C1 segment of cervical spinal cord (tissue), 14 donors: ENCODE data around the gene MRPL41.
A peak's percentile ranks its signal among the peaks of the same experiment; 100 is the strongest.
"Not testable (repeated sequence)": the region's sequence is repeated elsewhere in the genome, so short reads cannot be mapped to it uniquely, and the experiment has no call there.

Experiments
- DNase-seq, 14 donors: peaks; one replicate each; lab custom pipeline; 2025; lab: John Stamatoyannopoulos, UW

The MRPL41 gene

DNA sequence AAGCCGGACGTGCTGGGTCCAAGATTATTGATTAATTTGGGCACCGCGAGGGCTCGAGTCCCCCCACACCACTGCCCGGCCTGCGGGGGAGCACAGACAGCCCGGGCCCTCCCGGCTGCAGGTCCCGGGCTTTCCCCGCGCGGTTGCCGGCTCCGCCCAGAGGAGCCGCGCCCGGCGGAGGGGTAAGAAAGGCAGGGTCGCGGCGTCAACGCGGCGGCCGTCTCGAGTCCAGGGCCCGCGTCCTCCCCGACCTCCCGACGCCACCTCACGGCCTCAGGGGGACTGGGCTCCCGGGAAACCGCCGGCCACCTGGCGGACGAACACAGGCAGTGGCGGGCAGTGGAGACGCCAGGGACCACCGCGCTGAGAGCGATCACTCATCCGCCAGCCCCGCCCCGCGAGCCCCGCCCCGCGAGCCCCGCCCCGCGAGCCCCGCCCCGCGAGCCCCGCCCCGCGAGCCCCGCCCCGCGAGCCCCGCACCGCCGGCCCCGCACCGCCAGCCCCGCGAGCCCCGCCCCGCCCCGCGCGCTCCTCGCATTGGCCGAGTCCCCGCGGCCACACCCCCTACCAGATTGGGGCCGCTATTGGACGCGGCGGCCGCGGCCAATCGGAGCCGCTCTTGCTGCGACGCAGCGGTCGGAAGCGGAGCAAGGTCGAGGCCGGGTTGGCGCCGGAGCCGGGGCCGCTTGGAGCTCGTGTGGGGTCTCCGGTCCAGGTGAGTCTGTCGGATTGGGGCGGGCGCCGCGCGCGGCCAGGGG, at the start of gene MRPL41:
Gene MRPL41 (plus strand): TSS at position 616 of the 758 bp plus-strand sequence. CDS start 203 bp downstream, outside the sequence.
- peak in 13 of 14 donors; percentile 59 to 90 (median 81) for DNase-seq

DNA sequence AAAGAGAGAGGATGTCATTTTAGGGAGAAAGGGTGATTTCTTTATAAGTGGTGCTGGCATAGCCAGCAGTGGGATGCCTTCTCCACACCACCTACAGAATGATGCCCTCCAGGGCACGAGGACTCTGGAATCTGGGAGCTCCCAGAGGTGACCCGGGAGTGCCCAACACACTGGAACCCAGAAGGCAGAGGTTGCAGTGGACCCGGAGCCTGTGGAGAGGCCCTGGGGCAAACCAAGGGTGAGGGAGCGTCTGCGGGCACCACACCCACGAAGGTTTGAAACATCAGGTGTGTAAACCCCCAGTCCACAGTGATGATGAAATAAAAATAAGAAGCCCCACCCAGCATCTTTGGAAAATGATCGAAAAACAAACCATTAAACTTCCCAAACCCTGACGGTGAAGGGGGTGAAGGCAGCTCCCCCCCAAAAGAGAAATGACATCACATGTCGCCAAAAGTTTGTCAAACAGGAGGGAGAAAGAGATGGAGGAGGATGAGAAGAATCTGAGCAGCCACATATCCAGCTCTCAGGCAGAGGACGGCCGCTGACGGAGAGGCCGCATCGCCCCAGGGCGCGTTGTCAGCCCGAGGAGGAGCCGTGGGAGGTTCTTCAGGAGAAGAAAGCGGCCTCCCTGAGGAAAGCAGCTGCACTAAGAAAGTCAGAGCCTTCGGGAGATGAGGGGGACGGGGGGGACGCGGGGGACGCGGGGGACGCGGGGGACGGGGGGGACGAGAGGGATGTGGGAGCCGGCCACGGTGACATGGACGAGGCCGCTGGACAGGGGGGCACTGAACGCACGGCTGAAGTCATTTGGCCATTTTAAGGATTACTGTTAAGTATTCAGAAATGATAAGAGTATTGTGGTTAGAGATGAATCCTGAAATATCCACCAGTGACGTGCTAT, 49.4 kb upstream of the MRPL41 start:
- DNase-seq = no peak

DNA sequence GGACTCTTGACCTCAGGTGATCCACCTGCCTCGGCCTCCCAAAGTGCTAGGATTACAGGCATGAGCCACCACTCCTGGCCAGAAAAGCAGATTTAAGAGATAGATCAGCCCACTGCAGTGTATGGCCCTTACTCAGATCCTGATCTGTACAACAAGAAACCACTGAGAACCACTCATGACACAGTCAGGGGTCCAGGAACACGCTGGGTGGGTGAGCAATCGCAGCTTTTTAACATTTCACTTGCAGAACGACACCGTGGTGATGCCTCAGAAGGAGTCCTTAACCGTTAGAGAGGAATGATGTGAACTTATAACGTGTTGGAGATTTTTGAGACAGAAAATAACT, 47.3 kb upstream of the MRPL41 start:
- no peak for DNase-seq

DNA sequence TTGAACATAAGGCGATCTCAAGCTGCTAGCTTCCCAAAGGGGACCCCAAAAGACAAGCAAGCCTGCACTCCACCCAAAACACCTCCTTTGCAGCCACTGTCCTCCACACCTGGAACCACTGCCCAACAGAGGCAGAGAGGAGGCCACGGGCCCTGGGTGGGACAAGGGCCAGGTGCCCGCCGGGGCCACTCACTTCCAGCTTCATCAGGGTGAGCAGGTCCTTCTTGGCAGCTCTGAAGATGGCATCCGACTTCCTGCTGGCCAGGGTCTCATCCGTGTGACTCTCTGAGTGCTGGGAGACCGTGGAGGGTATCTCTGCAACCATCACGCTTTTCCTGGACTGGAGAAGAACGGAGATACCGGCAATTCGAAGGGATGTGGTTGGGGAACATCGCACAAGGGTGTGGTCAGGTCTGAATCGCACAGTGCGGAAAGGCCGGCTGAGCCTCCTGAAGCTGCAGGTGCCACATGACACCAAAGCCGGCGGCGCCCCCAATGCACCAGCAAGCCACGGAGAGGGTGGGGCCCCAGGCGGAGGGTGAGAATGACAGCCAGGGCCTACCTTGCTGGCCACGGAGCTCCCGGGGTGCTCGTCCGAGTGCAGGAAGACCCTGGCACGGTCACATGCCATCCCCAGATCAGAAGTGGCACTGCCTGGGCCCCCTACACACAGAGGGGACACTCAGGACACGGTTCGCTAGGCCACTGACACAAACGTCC, 46.1 kb upstream of the MRPL41 start:
- no peak for DNase-seq

DNA sequence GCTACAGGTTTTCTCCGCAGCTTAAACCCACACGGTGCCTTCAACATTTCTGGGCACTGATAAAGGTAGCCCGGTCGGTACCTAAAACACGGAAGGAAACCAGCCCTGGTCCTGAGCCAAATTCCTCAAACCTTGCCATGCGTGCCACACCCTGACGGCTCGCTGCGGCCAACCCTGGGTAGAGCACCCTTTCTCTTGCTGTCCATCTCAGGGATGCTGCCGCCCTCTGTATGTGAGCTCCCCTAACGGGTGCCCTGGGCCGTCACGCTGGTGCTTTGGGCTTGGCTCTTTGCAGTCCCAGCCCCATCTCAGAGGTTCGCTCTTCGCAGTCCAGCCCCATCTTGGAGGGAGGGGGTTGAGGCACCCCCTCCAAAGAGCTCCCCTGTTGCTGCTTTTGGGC, 45.4 kb upstream of the MRPL41 start:
- no peak for DNase-seq

DNA sequence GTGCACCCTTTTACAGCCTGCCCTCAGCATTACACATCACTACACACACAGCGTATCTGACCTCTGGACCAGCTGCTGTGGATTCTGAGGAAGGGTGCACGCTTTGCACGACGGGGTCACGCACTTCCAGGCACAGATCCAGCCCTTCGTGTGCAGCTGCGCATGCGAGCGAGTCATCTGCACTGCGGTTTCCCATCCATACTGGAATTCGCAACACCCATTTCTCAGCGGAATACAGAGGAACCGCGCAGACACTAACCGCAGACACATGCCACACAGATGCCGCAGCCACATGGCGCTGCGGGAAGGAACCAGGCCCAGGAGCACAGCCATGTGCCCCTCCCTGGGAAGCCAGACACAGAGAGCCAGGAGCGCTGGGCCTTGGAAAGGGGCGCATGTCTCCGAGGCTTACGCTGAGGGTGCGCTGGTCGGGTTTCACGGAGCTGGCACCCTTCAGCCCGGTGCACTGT, 44.9 kb upstream of the MRPL41 start:
- no peak for DNase-seq

DNA sequence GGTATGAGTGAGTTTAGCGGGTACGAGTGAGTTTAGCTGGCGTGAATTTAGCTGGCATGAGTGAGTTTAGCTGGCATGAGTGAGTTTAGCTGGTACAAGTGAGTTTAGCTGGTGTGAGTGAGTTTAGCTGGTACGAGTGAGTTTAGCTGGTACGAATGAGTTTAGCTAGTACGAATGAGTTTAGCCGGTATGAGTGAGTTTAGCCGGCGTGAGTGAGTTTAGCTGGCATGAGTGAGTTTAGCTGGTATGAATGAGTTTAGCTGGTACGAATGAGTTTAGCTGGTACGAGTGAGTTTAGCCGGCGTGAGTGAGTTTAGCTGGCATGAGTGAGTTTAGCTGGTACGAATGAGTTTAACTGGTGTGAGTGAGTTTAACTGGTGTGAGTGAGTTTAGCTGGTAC, 42.5 kb upstream of the MRPL41 start:
- no peak for DNase-seq

DNA sequence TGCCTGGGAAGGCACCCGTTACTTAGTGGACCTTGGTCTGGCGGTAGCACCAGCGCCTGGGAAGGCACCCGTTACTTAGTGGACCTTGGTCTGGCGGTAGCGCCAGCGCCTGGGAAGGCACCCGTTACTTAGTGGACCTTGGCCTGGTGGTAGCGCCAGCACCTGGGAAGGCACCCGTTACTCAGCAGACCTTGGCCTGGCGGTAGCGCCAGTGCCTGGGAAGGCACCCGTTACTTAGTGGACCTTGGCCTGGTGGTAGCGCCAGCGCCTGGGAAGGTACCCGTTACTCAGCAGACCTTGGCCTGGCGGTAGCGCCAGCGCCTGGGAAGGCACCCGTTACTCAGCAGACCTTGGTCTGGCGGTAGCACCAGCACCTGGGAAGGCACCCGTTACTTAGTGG, 40.6 kb upstream of the MRPL41 start:
- not testable (repeated sequence) for DNase-seq

DNA sequence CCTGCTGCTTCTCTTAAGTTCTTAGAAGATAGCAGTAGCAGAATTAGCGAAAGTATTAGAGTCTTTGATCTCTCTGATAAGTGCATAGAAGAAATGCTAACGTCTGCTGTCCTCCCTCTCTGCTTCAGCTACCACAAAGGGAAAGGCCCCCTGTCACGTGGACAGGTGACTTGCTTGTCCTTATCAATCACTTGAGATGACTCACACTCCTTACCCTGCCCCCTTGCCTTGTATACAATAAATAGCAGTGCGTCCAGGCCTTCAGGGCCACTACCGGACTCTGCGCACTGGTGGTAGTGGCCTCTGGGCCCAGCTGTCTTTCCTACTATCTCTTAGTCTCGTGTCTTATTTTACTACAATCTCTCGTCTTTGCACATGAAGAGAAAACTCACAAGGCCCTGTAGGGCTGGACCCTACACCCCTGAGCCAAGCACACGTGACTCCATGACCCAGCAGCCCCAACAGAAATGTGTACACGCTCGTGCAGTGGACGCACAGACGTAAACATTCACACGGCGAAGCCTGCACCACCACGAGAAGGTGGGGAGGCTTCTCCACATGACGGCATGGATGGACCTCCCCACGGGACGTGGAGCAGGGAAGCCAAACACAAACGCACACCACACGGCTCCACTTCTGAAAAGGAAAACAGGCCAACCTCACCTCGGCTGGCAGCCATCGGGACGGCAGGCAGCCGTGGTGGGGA, 39.8 kb upstream of the MRPL41 start:
- no peak for DNase-seq

DNA sequence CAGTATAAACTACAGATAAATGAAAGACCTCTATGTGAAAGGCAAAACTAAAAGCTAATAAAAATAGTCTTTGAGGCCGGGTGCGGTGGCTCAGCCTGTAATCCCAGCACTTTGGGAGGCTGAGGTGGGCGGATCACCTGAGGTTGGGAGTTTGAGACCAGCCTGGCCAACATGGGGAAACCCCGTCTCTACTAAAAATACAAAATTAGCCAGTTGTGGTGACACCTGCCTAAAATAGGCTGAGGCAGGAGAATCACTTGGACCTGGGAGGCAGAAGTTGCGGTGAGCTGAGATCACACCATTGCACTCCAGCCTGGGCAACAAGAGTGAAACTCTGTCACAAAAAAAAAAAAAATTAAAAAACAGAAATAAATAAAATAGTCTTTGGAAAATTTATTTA, 38.5 kb upstream of the MRPL41 start:
- DNase-seq = not testable (repeated sequence)

DNA sequence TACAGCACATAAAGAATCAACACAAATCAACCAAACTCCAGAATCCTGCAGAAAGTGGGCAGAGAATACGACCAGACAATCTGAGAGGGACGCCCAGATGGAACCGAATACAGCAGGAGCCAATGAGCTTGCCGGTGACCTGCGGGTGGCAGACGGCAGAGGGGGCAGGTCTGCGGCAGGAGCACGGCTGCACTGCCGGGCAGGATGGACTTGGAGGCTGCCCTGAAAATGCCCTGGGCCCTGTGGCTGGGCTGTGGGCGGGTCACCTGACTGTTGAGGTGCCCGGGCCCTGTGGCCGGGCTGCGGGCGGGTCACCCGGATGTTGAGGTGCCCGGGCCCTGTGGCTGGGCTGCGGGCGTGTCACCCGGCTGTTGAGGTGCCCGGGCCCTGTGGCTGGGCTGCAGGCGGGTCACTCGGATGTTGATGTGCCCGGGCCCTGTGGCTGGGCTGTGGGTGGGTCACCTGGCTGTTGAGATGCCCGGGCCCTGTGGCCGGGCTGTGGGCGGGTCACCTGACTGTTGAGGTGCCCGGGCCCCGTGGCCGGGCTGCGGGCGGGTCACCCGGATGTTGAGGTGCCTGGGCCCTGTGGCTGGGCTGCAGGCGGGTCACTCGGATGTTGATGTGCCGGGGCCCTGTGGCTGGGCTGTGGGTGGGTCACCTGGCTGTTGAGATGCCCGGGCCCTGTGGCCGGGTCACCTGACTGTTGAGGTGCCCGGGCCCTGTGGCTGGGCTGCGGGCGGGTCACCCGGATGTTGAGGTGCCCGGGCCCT, 37.7 kb upstream of the MRPL41 start:
- DNase-seq = not testable (repeated sequence)

DNA sequence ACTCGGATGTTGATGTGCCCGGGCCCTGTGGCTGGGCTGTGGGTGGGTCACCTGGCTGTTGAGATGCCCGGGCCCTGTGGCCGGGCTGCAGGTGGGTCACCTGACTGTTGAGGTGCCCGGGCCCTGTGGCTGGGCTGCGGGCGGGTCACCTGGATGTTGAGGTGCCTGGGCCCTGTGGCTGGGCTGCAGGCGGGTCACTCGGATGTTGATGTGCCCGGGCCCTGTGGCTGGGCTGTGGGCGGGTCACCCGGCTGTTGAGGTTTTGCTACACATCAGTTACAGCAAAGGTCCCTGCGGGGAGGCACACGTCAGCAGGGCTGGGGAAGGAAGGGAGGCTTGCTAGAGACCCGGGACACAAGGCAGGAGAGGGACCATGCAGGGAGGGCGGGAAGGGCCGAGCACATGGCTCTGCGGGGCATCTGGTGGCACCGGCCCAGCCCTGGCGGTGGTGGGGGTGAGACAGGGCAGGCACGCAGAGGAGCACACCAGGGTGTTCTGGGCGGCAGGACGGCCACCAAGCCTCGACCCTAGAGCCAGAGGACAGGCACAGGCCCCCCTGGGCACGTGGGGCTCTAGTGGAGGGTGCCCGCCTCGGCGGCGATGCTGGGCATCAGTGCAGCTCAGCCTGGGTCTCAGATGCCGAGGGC, 36.9 kb upstream of the MRPL41 start:
- no peak for DNase-seq

DNA sequence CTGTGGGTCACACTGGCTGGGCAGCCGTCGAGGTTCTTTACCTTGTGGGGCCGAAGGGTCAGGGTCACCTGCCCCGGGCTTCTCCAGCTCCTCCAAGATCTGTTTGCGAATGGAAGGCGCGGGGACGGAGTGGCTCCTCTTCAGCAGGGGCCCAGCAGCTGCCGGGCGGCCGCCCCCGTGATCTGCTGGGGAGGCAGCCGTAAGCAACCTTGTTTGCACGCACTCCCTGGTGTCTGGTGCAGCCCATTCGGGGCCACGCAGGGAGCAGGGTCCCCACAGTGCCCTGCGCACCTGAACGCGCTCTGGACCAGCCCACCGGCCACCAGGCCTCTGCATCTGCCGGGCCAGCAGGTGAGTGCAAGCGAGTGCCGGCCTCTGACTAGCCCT, 36.3 kb upstream of the MRPL41 start:
- DNase-seq = no peak

DNA sequence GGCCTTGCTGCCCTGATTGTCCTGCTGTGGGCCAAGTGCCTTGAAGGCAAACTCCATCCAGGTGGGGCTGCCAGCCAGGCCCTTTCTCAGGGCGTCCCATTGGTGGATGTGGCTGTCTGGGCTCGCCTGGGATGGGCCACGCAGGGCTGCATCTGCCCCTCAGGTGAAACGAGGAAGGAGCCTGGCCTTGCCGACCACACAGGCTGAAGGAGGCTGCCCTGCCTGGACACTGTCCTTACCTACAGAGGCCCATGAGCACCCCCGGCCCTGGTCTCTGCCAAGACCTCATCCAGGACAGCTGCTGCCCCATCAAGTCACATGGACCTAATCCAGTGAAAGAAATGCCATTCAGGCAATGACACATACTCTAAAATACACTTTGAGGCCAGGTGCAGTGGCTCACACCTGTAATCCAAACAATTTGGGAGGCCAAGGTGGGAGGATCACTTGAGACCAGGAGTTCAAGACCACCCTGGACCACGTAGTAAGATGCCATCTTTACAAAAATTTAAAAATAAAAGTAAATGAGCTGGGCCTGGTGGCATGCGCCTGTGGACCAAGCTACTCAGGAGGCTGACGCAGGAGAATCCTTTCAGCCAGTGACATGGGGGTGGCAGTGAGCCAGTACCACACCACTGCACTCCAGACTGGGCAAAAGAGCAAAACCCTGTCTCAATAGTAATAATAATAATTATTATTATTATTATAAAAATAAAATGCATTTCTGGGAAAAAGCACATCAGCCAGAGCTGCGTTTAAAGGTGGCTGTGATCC, 35.3 kb upstream of the MRPL41 start:
- DNase-seq = no peak

DNA sequence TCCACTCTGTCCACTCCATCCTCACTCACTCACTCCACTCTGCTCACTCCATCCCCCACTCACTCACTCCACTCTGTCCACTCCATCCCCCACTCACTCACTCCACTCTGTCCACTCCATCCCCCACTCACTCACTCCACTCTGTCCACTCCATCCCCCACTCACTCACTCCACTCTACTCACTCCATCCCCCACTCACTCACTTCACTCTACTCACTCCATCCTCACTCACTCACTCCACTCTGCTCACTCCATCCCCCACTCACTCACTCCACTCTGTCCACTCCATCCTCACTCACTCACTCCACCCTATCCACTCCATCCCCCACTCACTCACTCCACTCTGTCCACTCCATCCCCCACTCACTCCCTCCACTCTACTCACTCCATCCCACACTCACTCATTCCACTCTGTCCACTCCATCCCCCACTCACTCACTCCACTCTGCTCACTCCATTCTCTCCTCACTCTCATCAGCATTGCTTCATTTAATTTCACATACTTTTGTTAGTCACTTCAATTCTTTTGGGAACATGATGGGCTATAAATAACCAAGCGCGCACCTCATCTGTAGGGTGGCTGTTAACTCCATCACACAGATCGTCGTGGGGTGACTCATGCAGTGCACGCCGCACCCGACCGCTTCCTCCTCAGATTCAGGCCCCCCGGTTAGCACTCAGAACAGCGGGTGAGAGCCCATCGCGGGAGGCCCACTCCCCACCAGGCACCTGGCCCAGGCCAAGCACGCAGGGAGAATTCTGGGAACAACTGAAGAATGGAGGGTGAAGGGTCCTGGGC, 32.8 kb upstream of the MRPL41 start:
- DNase-seq = not testable (repeated sequence)

DNA sequence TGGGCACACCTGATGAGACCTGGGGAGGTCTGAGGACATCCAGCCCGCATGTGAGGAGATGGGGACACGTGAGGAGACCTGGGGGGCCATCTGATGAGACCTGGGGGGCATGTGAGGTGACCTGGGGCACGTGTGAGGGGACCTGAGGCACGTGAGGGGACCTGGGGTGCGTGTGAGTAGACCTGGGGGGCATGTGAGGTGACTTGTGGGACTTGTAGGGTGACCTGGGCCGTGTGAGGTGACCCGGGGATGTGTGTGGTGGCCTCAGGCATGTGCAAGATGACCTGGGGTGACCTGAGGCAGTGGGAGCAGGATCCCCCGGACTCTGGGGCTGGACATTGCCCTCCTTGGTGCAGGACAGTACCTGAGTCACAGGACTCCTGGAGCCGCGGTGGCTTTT, 32.1 kb upstream of the MRPL41 start:
- no peak for DNase-seq

DNA sequence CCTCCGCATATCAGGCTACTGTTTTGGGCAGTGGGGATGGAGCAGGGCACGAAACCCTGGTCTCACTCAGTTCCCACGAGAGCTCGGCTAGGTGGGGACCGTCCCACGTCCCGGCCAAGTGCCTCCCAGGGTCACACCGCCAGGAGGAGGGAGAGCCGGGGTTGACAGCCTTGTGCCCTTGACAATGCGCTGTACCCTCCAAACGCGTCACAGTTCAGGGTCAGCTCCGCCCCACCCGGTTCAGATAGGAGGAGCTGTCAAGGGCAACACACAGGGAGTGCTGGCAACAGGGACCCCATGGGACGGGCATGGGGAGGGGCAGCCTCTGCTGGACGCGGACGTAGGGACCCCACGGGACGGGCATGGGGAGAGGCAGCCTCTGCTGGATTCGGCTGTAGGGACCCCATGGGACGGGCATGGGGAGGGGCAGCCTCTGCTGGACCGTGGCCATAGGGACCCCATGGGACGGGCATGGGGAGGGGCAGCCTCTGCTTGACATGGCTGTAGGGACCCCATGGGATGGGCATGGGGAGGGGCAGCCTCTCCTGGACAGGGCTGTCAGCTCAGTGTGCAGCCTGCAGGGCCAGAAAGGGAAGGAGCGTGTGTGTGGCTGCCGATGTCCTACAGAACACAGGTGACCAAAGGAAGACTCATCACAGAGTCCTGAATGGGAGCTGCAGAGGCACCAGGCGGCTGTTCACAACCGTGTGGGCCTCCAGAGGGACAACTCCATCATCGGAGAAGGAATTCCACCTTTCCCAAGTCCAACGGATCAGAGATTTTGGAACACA, 30.9 kb upstream of the MRPL41 start:
- DNase-seq = no peak
